ENCODE data around the gene RADIL.

The RADIL gene

DNA sequence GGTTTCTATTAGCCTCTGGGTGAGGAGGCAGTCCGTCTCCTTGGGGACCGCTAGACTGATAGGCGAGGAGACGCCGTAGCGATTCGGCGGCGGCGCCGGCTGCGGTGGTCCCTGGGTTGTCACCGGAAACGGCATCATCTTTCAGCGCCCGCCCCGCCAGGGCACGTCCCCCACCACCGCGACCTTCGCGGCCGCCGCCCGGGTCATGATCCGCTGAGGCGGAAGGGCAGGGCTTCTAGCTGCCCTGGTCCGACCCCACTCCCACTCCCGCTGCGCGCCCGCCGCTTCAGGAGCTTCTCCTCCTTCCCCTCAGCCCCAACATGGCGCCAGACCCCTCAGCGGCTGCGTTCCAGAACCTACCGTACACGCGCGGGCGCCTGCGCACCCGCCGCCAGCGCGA lies 21.8 kb downstream of the RADIL start, which contains the start of gene PAPOLB:
TSS of gene PAPOLB (minus strand) at position 358 of the 400 bp plus-strand sequence. CDS start at position 138, 220 bp downstream.
- Histone ChIP-seq H3F3A (ENCODE audit: control insufficient read depth, insufficient read depth) (no peaks in the 10 kb centered on the region), H3K4me3 (ENCODE audit: low read length) (no peak within 1 kb of the TSS), H3K79me2 (ENCODE audit: control insufficient read depth, low read length) (no peaks in the 10 kb centered on the region), H3K9me3 (ENCODE audit: control insufficient read depth, insufficient read depth, low read length) (no peaks in the 10 kb centered on the region), H4K20me1 (ENCODE audit: control insufficient read depth, insufficient read depth, low read depth, low read length) (no peaks in the 10 kb centered on the region), H3K27ac (ENCODE audit: low read depth, low read length) (no peak within 1 kb of the TSS), H3K36me3 (ENCODE audit: control insufficient read depth, low read length) (no peaks in the 10 kb centered on the region), H3K27me3 (ENCODE audit: control insufficient read depth, low read length) (peaks cover 29% of the 10 kb centered on the region), H3K9me2 (replicated peaks; ENCODE audit: control insufficient read depth, low read length) (no peaks in the 10 kb centered on the region), H3K4me1 (ENCODE audit: control insufficient read depth, low read length) (no peaks in the 10 kb centered on the region), H3K4me2 (ENCODE audit: low read length) (no peak within 1 kb of the TSS)
- no peak for TF ChIP-seq EZH2phosphoT487 (IDR thresholded peaks at IDR 0.05; ENCODE audit: borderline replicate concordance, low read length)
- no peak for TF ChIP-seq CTCF (IDR thresholded peaks at IDR 0.05; ENCODE audit: low read depth, low read length, poor library complexity, severe bottlenecking)

- no peaks in the 10 kb centered on the region for H3K9me2 ChIP-seq (replicated peaks; ENCODE audit: control insufficient read depth, low read length)
- no peaks in the 10 kb centered on the region for H4K20me1 ChIP-seq (ENCODE audit: control insufficient read depth, insufficient read depth, low read depth, low read length)
- no peak for TF ChIP-seq EZH2phosphoT487 (IDR thresholded peaks at IDR 0.05; ENCODE audit: borderline replicate concordance, low read length)
- no peak for TF ChIP-seq CTCF (IDR thresholded peaks at IDR 0.05; ENCODE audit: low read depth, low read length, poor library complexity, severe bottlenecking)
- no peak overlapping the region for H3K4me2 ChIP-seq (ENCODE audit: low read length)
- H3K36me3 ChIP-seq (ENCODE audit: control insufficient read depth, low read length): no peaks in the 10 kb centered on the region
- H3K27me3 ChIP-seq (ENCODE audit: control insufficient read depth, low read length): peaks cover 29% of the 10 kb centered on the region
- H3K27ac ChIP-seq (ENCODE audit: low read depth, low read length): no peak overlapping the region
- H3K4me3 ChIP-seq (ENCODE audit: low read length): no peak overlapping the region
- H3K9me3 ChIP-seq (ENCODE audit: control insufficient read depth, insufficient read depth, low read length): no peaks in the 10 kb centered on the region
- no peaks in the 10 kb centered on the region for H3F3A ChIP-seq (ENCODE audit: control insufficient read depth, insufficient read depth)
- no peaks in the 10 kb centered on the region for H3K79me2 ChIP-seq (ENCODE audit: control insufficient read depth, low read length)
- no peaks in the 10 kb centered on the region for H3K4me1 ChIP-seq (ENCODE audit: control insufficient read depth, low read length)
These were observed 22.3 kb downstream of the RADIL start for GRCh38 chr7:4861227-4861626.

- TF ChIP-seq EZH2phosphoT487 (IDR thresholded peaks at IDR 0.05; ENCODE audit: borderline replicate concordance, low read length) (no peak), CTCF (IDR thresholded peaks at IDR 0.05; ENCODE audit: low read depth, low read length, poor library complexity, severe bottlenecking) (no peak)
- Histone ChIP-seq H3K4me2 (ENCODE audit: low read length) (no peak overlapping the region), H3K27me3 (ENCODE audit: control insufficient read depth, low read length) (peaks cover 16% of the 10 kb centered on the region)
These were observed 26.3 kb downstream of the RADIL start for GRCh38 chr7:4857189-4857588.

More at GRCh38 chr7:4857189-4857588, 26.3 kb downstream of the RADIL start:
- H3K36me3 ChIP-seq (ENCODE audit: control insufficient read depth, low read length): no peaks in the 10 kb centered on the region
- no peaks in the 10 kb centered on the region for H3K79me2 ChIP-seq (ENCODE audit: control insufficient read depth, low read length)
- no peaks in the 10 kb centered on the region for H4K20me1 ChIP-seq (ENCODE audit: control insufficient read depth, insufficient read depth, low read depth, low read length)
- H3K27ac ChIP-seq (ENCODE audit: low read depth, low read length): no peak overlapping the region
- H3K4me1 ChIP-seq (ENCODE audit: control insufficient read depth, low read length): no peaks in the 10 kb centered on the region
- no peaks in the 10 kb centered on the region for H3F3A ChIP-seq (ENCODE audit: control insufficient read depth, insufficient read depth)
- no peaks in the 10 kb centered on the region for H3K9me2 ChIP-seq (replicated peaks; ENCODE audit: control insufficient read depth, low read length)
- H3K4me3 ChIP-seq (ENCODE audit: low read length): no peak overlapping the region
- H3K9me3 ChIP-seq (ENCODE audit: control insufficient read depth, insufficient read depth, low read length): no peaks in the 10 kb centered on the region
